ENCODE results near the gene PPRC1.

- TF ChIP-seq CTCF (IDR thresholded peaks at IDR 0.05; ENCODE audit: extremely low read depth in 1 of 2, insufficient read depth in 1 of 2, low read depth in 1 of 2, low read length in 2 of 2) (no peak), MAX (IDR thresholded peaks at IDR 0.05; ENCODE audit: insufficient read depth, insufficient read length) (no peak), POLR2A (IDR thresholded peaks at IDR 0.05; ENCODE audit: low read depth, low read length) (no peak), EZH2 (IDR thresholded peaks at IDR 0.05; ENCODE audit: borderline replicate concordance, low read depth, low read length, severe bottlenecking) (no peak), POLR2AphosphoS5 (IDR thresholded peaks at IDR 0.05; ENCODE audit: insufficient read depth, low read depth, low read length) (no peak)
These were observed 37.8 kb downstream of the PPRC1 start for GRCh38 chr10:102170602-102171001.

Measured in endothelial cell of umbilical vein (primary cell).